ENCODE measurements around the gene MAN1C1. TPM values are rescaled to one million over a fixed set of nuclear protein-coding genes. Genes with fewer than 3 reads are reported as not detected.
"Not testable (repeated sequence)": the region's sequence is repeated elsewhere in the genome, so short reads cannot be mapped to it uniquely, and the experiment has no call there.

MAN1C1 gene
- total RNA-seq, 1 experiment from 2014 or later: 73.9 TPM

DNA sequence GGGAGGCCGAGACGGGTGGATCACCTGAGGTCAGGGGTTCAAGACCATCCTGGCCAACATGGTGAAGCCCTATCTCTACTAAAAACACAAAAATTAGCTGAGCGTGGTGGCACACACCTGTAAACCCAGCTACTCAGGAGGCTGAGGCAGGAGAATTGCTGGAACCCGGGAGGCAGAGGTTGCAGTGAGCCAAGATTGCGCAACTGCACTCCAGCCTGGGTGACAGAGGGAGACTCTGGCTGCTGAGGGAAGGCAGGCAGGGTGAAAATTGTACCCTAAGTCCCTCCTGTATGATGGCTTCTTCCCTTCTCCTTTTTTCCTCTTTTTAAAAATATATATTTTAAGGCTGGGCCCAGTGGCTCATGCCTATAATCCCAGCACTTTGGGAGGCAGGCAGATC, 19.9 kb upstream of the MAN1C1 start:
- not testable (repeated sequence) for H3K9me3 ChIP-seq (replicated peaks); H3K27me3 ChIP-seq; DNase-seq; H3K4me1 ChIP-seq; H3K4me3 ChIP-seq; H3K36me3 ChIP-seq; H3K27ac ChIP-seq

DNA sequence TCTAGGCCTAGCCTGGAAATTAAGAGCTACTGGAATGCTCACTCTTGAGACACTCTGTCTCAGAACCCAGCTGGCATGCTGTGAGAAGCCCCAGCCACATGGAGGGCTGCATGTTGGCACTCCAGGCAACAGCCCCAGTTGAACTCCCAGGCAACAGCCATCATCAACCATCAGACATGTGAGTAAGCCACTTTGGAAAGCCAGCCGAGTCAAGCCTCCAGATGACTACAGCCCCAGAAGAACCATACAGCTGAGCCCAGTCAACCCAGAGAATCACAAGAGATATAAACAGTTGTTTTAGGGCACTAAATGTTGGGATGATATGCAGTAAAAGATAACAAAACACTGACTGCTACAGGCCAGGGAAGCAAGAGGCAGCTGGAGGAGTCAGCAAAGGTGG, 17.7 kb upstream of the MAN1C1 start:
- Histone ChIP-seq H3K9me3 (replicated peaks) (0 out of 2 replicates have a peak, but pooled peaks cover 6% of the 10 kb centered on the region), H3K4me3 (no peak overlapping the region), H3K27me3 (no peaks in the 10 kb centered on the region), H3K27ac (no peak overlapping the region), H3K36me3 (no peaks in the 10 kb centered on the region), H3K4me1 (peaks cover 8% of the 10 kb centered on the region)
- DNase-seq: no peak

DNA sequence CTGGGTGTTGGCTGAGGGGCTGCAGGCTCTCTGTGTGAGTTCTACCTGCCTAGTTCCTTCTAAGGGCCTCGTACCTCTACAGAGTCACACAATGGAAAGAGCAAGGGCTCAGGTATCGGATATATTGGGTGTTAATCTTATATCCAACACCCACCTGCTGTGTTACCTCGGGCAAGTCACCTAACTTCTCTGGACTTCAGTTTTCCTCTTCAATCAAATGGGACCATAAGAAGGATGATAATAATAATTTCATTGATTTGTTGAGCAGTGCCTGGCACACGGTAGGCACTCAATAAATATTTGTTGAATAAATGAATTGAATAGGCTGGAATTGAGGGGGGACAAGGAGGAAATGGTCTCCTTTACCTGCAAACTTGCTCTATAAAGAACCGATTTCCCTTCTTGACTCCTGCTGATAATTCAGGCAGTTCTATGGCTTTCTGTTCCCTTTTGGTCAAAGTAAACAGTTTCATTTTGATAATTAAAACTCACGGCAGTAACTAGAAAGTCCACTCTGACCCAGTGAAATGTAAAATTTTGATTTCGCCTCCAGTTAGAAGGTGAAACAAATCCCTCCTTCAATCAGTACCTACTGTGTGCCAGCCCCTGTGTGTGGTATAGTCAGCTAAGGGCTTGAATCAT, 16.5 kb upstream of the MAN1C1 start:
- Histone ChIP-seq H3K27ac (no peak overlapping the region), H3K4me3 (no peak overlapping the region), H3K9me3 (replicated peaks) (0 out of 2 replicates have a peak, but pooled peaks cover 6% of the 10 kb centered on the region), H3K4me1 (peaks cover 8% of the 10 kb centered on the region; the same call in 1 of the 2 replicates), H3K27me3 (no peaks in the 10 kb centered on the region), H3K36me3 (no peaks in the 10 kb centered on the region)
- no peak for DNase-seq

DNA sequence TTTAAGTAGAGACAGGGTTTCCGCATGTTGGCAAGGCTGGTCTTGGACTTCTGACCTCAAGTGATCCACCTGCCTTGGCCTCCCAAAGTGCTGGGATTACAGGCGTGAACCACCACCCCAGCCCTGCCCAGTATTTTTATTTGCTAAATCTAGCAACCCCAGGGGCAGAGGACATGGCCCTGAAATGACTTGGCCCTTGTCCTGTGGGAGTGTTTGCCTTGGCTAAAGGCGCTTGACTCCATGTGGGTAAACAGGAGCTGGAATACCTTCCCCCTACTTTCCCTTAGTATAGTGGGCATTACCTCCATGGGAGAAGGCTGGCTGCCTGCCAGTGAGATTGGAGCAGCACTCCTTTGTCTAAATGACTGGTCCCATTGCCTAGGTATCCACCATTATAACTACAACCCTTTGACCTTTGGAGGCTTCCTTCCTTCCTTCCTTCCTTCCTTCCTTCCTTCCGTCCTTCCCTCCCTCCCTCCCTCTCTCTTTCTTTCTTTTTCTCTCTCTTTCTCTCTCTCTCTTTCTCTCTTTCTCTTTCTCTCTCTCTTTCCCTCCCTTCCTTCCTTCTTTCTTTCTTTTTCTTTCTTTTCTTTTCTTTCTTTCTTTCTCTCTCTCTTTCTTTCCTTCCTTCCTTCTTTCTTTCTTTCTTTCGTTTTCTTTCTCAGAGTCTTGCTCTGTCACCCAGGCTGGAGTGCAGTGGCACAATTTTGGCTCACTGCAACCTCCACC, 15.5 kb upstream of the MAN1C1 start:
- H3K27ac ChIP-seq, H3K36me3 ChIP-seq: not testable (repeated sequence)
- peak in 1 of 2 experiments; percentile 54 for DNase-seq

DNA sequence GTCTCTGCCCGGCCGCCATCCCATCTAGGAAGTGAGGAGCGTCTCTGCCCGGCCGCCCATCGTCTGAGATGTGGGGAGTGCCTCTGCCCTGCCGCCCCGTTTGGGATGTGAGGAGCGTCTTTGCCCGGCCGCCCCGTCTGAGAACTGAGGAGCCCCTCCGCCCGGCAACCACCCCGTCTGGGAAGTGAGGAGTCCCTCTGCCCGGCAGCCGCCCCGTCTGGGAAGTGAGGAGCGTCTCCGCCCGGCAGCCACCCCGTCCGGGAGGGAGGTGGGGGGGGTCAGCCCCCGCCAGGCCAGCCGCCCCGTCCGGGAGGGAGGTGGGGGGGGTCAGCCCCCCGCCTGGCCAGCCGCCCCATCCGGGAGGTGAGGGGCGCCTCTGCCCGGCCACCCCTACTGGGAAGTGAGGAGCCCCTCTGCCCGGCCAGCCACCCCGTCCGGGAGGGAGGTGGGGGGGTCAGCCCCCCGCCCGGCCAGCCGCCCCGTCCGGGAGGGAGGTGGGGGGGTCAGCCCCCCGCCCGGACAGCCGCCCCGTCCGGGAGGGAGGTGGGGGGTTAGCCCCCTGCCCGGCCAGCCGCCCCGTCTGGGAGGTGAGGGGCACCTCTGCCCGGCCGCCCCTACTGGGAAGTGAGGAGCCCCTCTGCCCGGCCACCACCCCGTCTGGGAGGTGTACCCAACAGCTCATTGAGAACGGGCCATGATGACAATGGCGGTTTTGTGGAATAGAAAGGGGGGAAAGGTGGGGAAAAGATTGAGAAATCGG, 12.6 kb upstream of the MAN1C1 start:
- H3K4me1 ChIP-seq; H3K27ac ChIP-seq; H3K36me3 ChIP-seq; H3K4me3 ChIP-seq; H3K9me3 ChIP-seq (replicated peaks); DNase-seq; H3K27me3 ChIP-seq: not testable (repeated sequence)

More for the DNA sequence above, 15.5 kb upstream of the MAN1C1 start:
- H3K27me3 ChIP-seq; H3K9me3 ChIP-seq (replicated peaks); H3K4me1 ChIP-seq; H3K4me3 ChIP-seq: not testable (repeated sequence)

DNA sequence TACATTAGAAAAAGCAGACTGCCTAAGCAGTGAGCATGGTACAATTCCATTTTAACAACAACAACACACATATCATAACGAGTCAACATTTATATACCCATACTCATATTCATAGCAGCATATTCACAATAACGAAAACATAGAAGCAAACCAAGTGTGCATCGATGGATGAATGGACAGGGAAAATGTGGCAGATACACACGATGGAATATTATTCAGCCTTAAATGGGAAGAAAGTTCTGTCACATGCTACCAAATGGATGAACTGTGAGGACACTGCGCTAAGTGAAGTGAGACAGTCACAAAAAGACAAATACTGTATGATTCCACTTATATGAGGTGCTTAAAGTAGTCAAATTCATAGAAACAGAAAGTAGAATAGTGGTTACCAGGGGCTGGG, 9.5 kb upstream of the MAN1C1 start:
- Histone ChIP-seq H3K9me3 (replicated peaks) (no peaks in the 10 kb centered on the region), H3K4me1 (peaks cover 33% of the 10 kb centered on the region), H3K4me3 (no peak overlapping the region), H3K27ac (no peak overlapping the region), H3K36me3 (no peaks in the 10 kb centered on the region), H3K27me3 (no peaks in the 10 kb centered on the region)
- DNase-seq: no peak

DNA sequence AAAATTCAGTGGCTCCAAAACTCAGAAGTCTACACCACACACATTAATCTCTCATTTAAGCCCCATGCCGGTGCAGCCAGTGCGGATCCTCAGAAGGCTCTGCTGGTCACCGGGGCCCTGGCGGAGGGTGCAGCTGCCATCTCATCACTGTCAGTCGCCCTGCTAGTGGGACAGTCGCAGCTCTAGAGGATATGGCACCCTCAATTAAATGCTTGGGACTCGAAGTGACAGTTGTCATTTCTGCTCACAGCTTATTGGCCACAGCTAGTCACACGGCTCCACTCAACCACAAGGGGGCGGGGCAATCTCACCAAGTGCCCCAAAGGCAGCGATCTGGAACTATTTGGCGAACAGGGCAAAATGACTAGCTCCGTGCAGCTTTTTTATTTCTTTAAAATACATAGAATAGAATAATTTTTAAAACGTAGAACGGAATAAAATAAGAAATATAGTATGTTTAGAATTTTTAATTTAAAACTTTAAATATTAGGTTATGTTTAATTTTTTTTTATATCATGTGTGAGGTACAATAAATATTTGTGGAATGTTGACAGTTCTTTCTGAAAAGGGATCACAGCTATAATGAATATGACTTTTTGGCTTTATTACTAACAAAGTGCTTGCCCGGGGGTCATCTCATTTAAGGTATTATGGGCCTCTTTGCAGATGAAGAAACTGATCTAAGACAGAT, 8.0 kb upstream of the MAN1C1 start:
- H3K27me3 ChIP-seq: no peaks in the 10 kb centered on the region
- no peak overlapping the region for H3K27ac ChIP-seq
- peaks cover 33% of the 10 kb centered on the region for H3K4me1 ChIP-seq
- H3K36me3 ChIP-seq: no peaks in the 10 kb centered on the region
- peak overlapping the region; percentile 28; the same call in 1 of the 2 replicates for H3K4me3 ChIP-seq
- peak; percentile 87 to 95 for DNase-seq
- no peaks in the 10 kb centered on the region for H3K9me3 ChIP-seq (replicated peaks)

DNA sequence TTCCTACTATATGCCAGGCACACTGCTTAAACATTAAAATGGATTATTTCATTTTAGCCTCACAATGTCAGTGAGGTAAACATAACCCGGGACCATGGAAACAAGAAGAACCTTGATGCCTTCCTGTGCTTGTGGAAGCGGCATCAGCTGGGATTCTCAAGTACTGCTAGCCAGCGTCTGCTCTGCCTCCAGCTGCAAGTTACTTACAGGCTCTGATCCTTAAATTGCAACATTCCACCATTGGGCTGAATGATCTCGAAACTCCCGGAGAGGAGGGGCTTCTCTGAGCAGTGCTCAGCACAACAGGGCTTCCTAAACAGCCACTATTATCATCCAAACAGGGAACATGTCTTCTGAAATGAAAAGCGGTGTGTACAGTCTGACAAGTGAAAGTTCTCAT, 6.7 kb upstream of the MAN1C1 start:
- H3K4me3 ChIP-seq: no peak overlapping the region
- peak in 1 of 2 experiments; percentile 51 for DNase-seq
- H3K9me3 ChIP-seq (replicated peaks): no peaks in the 10 kb centered on the region
- H3K36me3 ChIP-seq: no peaks in the 10 kb centered on the region
- H3K27me3 ChIP-seq: no peaks in the 10 kb centered on the region
- H3K4me1 ChIP-seq: peaks cover 34% of the 10 kb centered on the region
- H3K27ac ChIP-seq: no peak overlapping the region

DNA sequence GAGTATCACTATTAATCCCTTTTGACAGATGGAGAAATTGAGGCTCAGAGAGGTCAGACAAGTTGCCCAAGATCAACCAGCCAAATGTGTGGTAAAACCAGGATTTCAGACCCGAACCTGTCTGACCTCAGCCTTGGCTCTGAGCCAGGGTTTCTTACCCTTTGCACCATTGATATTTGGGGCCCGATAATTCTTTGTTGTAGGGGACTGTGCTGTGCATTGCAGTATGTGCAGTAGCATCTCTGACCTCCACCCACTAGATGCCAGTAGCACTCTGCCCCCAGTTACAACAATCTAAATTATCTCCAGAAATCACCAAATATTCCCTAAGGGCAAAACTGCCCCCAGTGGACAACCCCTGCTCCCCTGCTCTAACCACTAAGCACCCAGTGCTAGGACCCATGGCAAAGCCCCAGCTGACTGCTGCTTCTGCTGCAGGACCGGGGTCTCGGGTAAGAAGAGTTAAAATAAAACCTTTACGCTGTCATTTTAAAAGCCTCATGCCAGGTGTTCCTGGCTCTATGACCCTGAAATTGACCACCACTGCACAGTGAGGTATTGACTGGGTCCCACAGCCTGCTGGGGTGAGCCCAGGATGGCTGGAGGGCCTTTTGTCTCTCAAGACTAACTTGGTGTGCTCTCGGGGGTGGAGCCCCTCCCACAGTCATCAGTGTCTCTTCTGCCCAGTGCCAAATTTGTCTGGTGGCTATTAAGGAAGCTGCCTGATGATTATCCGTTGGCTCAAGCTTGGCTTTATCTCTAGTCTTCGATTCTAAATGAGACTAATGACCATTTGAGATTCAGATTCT, 5.6 kb upstream of the MAN1C1 start:
- Histone ChIP-seq H3K4me3 (no peak overlapping the region), H3K27ac (no peak overlapping the region), H3K36me3 (no peaks in the 10 kb centered on the region), H3K4me1 (peaks cover 44% of the 10 kb centered on the region), H3K27me3 (no peaks in the 10 kb centered on the region), H3K9me3 (replicated peaks) (no peaks in the 10 kb centered on the region)
- peak; percentile 50 to 67 for DNase-seq

DNA sequence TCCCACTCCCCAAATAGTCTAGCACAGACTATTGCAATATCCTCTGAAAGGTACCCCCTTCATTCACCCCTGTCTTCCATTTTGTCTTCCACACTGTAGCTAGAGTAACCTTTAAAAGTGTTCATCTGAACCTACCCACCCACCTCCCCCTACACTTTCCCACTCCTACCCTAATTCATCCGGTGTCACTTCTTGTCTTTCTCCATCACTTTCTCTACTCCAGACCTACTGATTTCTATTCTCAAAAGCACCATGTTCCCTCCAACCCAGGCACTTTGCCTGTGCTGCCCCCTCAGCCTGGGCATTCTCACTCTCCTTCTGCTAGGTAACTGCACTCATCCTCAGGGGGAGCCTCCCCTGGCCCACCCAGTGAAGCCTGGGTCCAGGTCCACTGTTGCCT, 4.7 kb upstream of the MAN1C1 start:
- Histone ChIP-seq H3K36me3 (no peaks in the 10 kb centered on the region), H3K9me3 (replicated peaks) (no peaks in the 10 kb centered on the region), H3K27me3 (no peaks in the 10 kb centered on the region), H3K4me1 (peaks cover 44% of the 10 kb centered on the region), H3K4me3 (no peak overlapping the region), H3K27ac (no peak overlapping the region)
- DNase-seq: no peak

DNA sequence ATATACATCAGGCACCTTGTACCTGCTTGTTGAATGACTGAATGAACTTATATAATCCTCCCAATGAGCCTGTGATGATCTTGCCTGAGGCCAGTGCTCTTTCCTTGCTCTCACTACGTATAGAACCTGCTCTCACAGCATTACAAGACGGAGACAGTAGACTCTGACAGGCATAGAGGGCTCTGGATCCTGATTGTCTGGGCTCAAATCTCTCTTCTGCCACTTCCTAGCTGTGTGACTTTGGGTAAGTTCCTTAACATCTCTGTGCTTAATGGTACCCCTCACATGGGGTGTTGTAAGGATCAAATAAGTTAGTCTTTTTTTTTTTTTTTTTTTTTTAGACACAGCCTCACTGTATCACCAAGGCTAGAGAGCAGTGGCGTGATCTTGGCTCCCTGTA, 4.2 kb upstream of the MAN1C1 start:
- peaks cover 44% of the 10 kb centered on the region for H3K4me1 ChIP-seq
- no peak for DNase-seq
- no peaks in the 10 kb centered on the region for H3K36me3 ChIP-seq
- no peak overlapping the region for H3K4me3 ChIP-seq
- H3K27ac ChIP-seq: no peak overlapping the region
- H3K9me3 ChIP-seq (replicated peaks): no peaks in the 10 kb centered on the region
- no peaks in the 10 kb centered on the region for H3K27me3 ChIP-seq

DNA sequence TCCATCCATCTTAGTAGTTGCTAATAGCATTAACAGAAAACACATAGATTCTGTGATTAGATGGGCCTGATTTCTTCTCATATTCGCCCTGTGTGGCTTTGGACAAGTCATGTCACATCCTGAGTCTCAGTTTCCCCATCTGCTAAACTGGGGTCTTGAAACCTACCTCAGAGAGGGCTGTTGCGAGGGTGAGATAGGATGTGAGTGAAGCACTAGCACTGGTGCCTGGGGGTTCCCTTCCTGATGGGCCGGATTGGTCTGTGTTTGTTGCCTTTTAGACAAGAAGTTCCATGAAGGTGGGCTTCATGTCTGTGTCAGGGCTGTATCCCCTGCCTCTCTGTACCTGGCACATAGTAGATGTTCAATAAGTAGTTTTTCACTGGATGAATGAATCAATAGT, 3.5 kb upstream of the MAN1C1 start:
- H3K27ac ChIP-seq: no peak overlapping the region
- H3K36me3 ChIP-seq: no peaks in the 10 kb centered on the region
- DNase-seq: no peak
- peaks cover 44% of the 10 kb centered on the region for H3K4me1 ChIP-seq
- H3K27me3 ChIP-seq: no peaks in the 10 kb centered on the region
- H3K4me3 ChIP-seq: no peak overlapping the region
- H3K9me3 ChIP-seq (replicated peaks): no peaks in the 10 kb centered on the region

DNA sequence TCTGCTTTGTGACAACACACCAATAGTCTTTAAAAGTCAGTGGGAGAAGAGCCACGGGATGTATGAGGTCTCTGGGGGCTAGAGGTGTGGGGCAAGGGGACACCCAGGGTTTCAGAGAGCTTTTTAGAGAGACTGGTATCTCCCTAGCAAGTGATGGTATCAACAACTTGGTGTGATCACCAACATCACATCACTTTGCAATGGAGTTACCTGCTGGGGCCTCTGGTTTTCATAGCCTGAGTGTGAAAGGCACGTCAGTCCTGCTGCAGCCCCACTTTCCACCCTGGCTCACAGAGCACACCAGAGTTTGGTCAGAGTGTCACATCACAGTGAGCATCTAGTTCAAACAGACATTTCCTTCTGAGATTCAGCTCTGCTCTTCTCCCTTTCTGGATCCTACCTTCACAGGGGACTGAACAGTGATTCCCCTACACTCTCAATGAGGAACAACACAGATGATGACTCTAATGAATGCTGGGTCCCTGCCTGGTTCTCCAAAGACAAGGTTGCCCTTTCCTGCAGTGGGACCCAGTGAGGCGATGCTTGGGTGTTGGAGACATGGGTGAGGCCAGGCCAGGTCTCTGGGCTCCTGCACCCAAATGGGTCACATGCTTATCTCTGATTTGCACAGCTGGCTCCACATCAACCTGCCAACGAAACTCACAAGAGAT, 2.0 kb upstream of the MAN1C1 start:
- H3K9me3 ChIP-seq (replicated peaks): no peaks in the 10 kb centered on the region
- 0 out of 2 replicates have a peak, but pooled peaks cover 2% of the 10 kb centered on the region for H3K36me3 ChIP-seq
- no peak overlapping the region for H3K4me3 ChIP-seq
- no peak for DNase-seq
- H3K4me1 ChIP-seq: peaks cover 33% of the 10 kb centered on the region
- no peaks in the 10 kb centered on the region for H3K27me3 ChIP-seq
- no peak overlapping the region for H3K27ac ChIP-seq

DNA sequence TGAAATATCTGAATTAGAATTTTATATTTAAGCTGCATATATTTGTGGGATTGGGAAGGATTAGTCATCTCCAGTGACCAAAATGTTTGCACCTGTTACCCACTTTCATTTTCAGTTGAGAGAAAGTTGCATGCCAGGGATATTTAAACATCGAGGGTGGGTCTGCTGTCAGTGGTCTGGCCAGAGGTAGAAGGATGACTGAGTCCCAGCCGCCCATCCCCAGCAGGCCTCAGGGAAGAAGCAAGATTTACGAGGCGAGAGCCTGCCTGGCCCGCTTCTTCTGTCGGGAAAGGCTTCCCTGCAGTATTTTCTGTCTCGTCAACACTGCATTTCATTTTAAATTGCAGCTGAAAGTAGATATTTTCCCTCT, 1.4 kb upstream of the MAN1C1 start:
- Histone ChIP-seq H3K4me3 (no peak overlapping the region), H3K36me3 (peaks cover 3% of the 10 kb centered on the region; the same call in 1 of the 2 replicates), H3K27me3 (no peaks in the 10 kb centered on the region), H3K9me3 (replicated peaks) (no peaks in the 10 kb centered on the region), H3K27ac (no peak overlapping the region), H3K4me1 (peaks cover 28% of the 10 kb centered on the region)
- no peak for DNase-seq

Measured in SJCRH30 (cell line).